ENCODE measurements around the gene COL7A1.
"Not testable (repeated sequence)": the region's sequence is repeated elsewhere in the genome, so short reads cannot be mapped to it uniquely, and the experiment has no call there.

The COL7A1 gene

GRCh38 chr3:48532977-48533337 lies 62.2 kb downstream of the COL7A1 start:
- no peaks in the 10 kb centered on the region for H3K27me3 ChIP-seq (ENCODE audit: insufficient read depth, low read length, poor library complexity, severe bottlenecking)
- no peak overlapping the region for H2AFZ ChIP-seq (ENCODE audit: low read length)
- no peaks in the 10 kb centered on the region for H3K9me2 ChIP-seq (replicated peaks; ENCODE audit: low read depth, low read length)
- no peaks in the 10 kb centered on the region for H3K79me2 ChIP-seq (ENCODE audit: insufficient read depth, low read length)
- no peaks in the 10 kb centered on the region for H3K9me3 ChIP-seq (ENCODE audit: insufficient read depth, low read depth, low read length)
- no peak for TF ChIP-seq EZH2phosphoT487 (IDR thresholded peaks at IDR 0.05; ENCODE audit: borderline replicate concordance)
- TF ChIP-seq, protein P1, sequence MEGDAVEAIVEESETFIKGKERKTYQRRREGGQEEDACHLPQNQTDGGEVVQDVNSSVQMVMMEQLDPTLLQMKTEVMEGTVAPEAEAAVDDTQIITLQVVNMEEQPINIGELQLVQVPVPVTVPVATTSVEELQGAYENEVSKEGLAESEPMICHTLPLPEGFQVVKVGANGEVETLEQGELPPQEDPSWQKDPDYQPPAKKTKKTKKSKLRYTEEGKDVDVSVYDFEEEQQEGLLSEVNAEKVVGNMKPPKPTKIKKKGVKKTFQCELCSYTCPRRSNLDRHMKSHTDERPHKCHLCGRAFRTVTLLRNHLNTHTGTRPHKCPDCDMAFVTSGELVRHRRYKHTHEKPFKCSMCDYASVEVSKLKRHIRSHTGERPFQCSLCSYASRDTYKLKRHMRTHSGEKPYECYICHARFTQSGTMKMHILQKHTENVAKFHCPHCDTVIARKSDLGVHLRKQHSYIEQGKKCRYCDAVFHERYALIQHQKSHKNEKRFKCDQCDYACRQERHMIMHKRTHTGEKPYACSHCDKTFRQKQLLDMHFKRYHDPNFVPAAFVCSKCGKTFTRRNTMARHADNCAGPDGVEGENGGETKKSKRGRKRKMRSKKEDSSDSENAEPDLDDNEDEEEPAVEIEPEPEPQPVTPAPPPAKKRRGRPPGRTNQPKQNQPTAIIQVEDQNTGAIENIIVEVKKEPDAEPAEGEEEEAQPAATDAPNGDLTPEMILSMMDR (conservative IDR thresholded peaks at IDR 0.05; ENCODE audit: low read length): no peak
- H3K9ac ChIP-seq (ENCODE audit: low read depth, low read length, poor library complexity, severe bottlenecking): no peak overlapping the region
- peaks cover 88% of the 10 kb centered on the region; the same call in 1 of the 2 replicates for H3K36me3 ChIP-seq (ENCODE audit: insufficient read depth, low read length)
- no peak overlapping the region for H3K4me2 ChIP-seq (ENCODE audit: low read depth, low read length, poor library complexity, severe bottlenecking)
- peaks cover 5% of the 10 kb centered on the region for H4K20me1 ChIP-seq (ENCODE audit: insufficient read depth, low read length, poor library complexity, severe bottlenecking)
- H3K4me1 ChIP-seq (ENCODE audit: insufficient read depth, low read length, poor library complexity, severe bottlenecking): no peaks in the 10 kb centered on the region
- H3F3A ChIP-seq (ENCODE audit: low read depth): no peaks in the 10 kb centered on the region; the same call in 1 of the 2 replicates
- H3K4me3 ChIP-seq (ENCODE audit: low read length, poor library complexity, severe bottlenecking): no peak overlapping the region

- Histone ChIP-seq H3K79me2 (ENCODE audit: insufficient read depth, low read length) (no peaks in the 10 kb centered on the region), H3K9me3 (ENCODE audit: insufficient read depth, low read depth, low read length) (no peaks in the 10 kb centered on the region), H3K27me3 (ENCODE audit: insufficient read depth, low read length, poor library complexity, severe bottlenecking) (no peaks in the 10 kb centered on the region), H3K9ac (ENCODE audit: low read depth, low read length, poor library complexity, severe bottlenecking) (no peak overlapping the region), H4K20me1 (ENCODE audit: insufficient read depth, low read length, poor library complexity, severe bottlenecking) (peaks cover 5% of the 10 kb centered on the region), H3F3A (ENCODE audit: low read depth) (no peaks in the 10 kb centered on the region; the same call in 1 of the 2 replicates), H3K9me2 (replicated peaks; ENCODE audit: low read depth, low read length) (no peaks in the 10 kb centered on the region), H3K4me1 (ENCODE audit: insufficient read depth, low read length, poor library complexity, severe bottlenecking) (no peaks in the 10 kb centered on the region), H3K36me3 (ENCODE audit: insufficient read depth, low read length) (peaks cover 87% of the 10 kb centered on the region; the same call in 1 of the 2 replicates), H3K4me3 (ENCODE audit: low read length, poor library complexity, severe bottlenecking) (no peak overlapping the region), H3K4me2 (ENCODE audit: low read depth, low read length, poor library complexity, severe bottlenecking) (no peak overlapping the region), H2AFZ (ENCODE audit: low read length) (no peak overlapping the region)
- TF ChIP-seq, protein P1 (conservative IDR thresholded peaks at IDR 0.05; ENCODE audit: low read length): no peak
- no peak for TF ChIP-seq EZH2phosphoT487 (IDR thresholded peaks at IDR 0.05; ENCODE audit: borderline replicate concordance)
Observed at GRCh38 chr3:48532271-48532976, 62.7 kb downstream of the COL7A1 start.

DNA sequence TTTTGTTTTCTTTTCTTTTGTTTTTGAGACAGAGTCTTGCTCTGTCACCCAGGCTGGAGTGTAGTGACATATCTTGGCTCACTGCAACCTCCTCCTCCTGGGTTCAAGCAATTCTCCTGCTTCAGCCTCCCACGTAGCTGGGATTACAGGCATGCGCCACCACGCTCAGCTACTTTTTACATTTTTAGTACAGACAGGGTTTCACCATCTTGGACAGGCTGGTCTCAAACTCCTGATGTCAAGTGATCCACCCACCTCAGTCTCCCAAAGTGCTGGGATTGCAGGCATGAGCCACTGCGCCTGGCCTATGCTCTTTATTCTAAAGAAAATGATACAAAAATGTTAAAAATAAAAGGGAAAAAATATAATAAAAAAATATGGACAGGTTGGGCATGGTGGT lies 64.4 kb downstream of the COL7A1 start:
- H3K4me1 ChIP-seq (ENCODE audit: insufficient read depth, low read length, poor library complexity, severe bottlenecking); H3K9ac ChIP-seq (ENCODE audit: low read depth, low read length, poor library complexity, severe bottlenecking); H3K9me3 ChIP-seq (ENCODE audit: insufficient read depth, low read depth, low read length); H3K9me2 ChIP-seq (replicated peaks; ENCODE audit: low read depth, low read length); H3K79me2 ChIP-seq (ENCODE audit: insufficient read depth, low read length); H2AFZ ChIP-seq (ENCODE audit: low read length); H3K27me3 ChIP-seq (ENCODE audit: insufficient read depth, low read length, poor library complexity, severe bottlenecking); H3K4me3 ChIP-seq (ENCODE audit: low read length, poor library complexity, severe bottlenecking); H3K4me2 ChIP-seq (ENCODE audit: low read depth, low read length, poor library complexity, severe bottlenecking); H3F3A ChIP-seq (ENCODE audit: low read depth); H4K20me1 ChIP-seq (ENCODE audit: insufficient read depth, low read length, poor library complexity, severe bottlenecking): not testable (repeated sequence)
- H3K36me3 ChIP-seq (ENCODE audit: insufficient read depth, low read length): peaks cover 79% of the 10 kb centered on the region; the same call in 1 of the 2 replicates

DNA sequence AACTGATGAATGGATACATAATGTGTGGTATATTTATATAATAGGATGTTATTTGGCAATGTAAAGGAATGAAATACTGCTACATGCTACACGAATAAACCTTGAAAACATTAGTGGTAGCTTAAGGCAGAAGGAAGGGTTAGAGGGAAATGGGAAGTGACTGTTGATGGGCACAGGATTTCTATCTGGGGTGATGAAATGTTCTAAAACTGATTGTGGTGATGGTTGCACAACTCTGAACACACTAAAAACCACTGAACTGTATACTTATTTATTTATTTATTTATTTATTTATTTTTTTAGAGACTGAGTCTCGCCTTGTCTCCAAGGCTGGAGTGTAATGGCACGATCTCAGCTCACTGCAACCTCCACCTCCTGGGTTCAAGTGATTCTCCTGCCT lies 66.4 kb downstream of the COL7A1 start:
- H2AFZ ChIP-seq (ENCODE audit: low read length): no peak overlapping the region
- H3K9me3 ChIP-seq (ENCODE audit: insufficient read depth, low read depth, low read length): no peaks in the 10 kb centered on the region
- H3K79me2 ChIP-seq (ENCODE audit: insufficient read depth, low read length): no peaks in the 10 kb centered on the region
- peaks cover 5% of the 10 kb centered on the region for H4K20me1 ChIP-seq (ENCODE audit: insufficient read depth, low read length, poor library complexity, severe bottlenecking)
- H3F3A ChIP-seq (ENCODE audit: low read depth): no peaks in the 10 kb centered on the region
- H3K9me2 ChIP-seq (replicated peaks; ENCODE audit: low read depth, low read length): no peaks in the 10 kb centered on the region
- no peak overlapping the region for H3K4me3 ChIP-seq (ENCODE audit: low read length, poor library complexity, severe bottlenecking)
- H3K4me1 ChIP-seq (ENCODE audit: insufficient read depth, low read length, poor library complexity, severe bottlenecking): no peaks in the 10 kb centered on the region
- TF ChIP-seq, protein P1 (conservative IDR thresholded peaks at IDR 0.05; ENCODE audit: low read length): no peak
- no peak for TF ChIP-seq EZH2phosphoT487 (IDR thresholded peaks at IDR 0.05; ENCODE audit: borderline replicate concordance)
- no peak overlapping the region for H3K4me2 ChIP-seq (ENCODE audit: low read depth, low read length, poor library complexity, severe bottlenecking)
- H3K36me3 ChIP-seq (ENCODE audit: insufficient read depth, low read length): peaks cover 74% of the 10 kb centered on the region; the same call in 1 of the 2 replicates
- no peaks in the 10 kb centered on the region for H3K27me3 ChIP-seq (ENCODE audit: insufficient read depth, low read length, poor library complexity, severe bottlenecking)
- no peak overlapping the region for H3K9ac ChIP-seq (ENCODE audit: low read depth, low read length, poor library complexity, severe bottlenecking)
